ENCODE results near the gene ISLR. TPM values are rescaled to one million over a fixed set of nuclear protein-coding genes. Genes with fewer than 3 reads are reported as not detected.

Gene ISLR
- total and polyA plus RNA-seq, 7 donors: 0.69 to 186 (median 71.4) TPM

- no peak for TF ChIP-seq POLR2A (IDR thresholded peaks at IDR 0.05)
- no peak for TF ChIP-seq POLR2AphosphoS5 (IDR thresholded peaks at IDR 0.05)
- TF ChIP-seq EP300 (IDR thresholded peaks at IDR 0.05): no peak
- no peak for TF ChIP-seq CTCF (IDR thresholded peaks at IDR 0.05)
- Histone ChIP-seq H3K9me3 (no peaks in the 10 kb centered on the region), H3K27ac (no peak overlapping the region), H3K36me3 (no peaks in the 10 kb centered on the region), H3K27me3 (no peaks in the 10 kb centered on the region), H3K4me1 (peaks cover 0 to 8% (median 0%) of the 10 kb centered on the region in 4 donors), H3K4me3 (no peak overlapping the region)
- DNase-seq: no peak
- intact Hi-C loops (cut with DNase I): no loop called here
Measured at GRCh38 chr15:74210729-74211128, 37.2 kb downstream of the ISLR start.

- Histone ChIP-seq H3K4me3 (no peak overlapping the region), H3K9me3 (no peaks in the 10 kb centered on the region), H3K27me3 (peaks cover 0 to under 1% (median 0%) of the 10 kb centered on the region in 3 donors), H3K36me3 (no peaks in the 10 kb centered on the region), H3K27ac (no peak overlapping the region), H3K4me1 (peaks cover 0 to 8% (median 0%) of the 10 kb centered on the region in 4 donors)
- WGBS, 2 donors: 91 to 93% methylated on average over 1 of the region's 1 CpG
- DNase-seq: no peak
- TF ChIP-seq CTCF (IDR thresholded peaks at IDR 0.05) (no peak), POLR2A (IDR thresholded peaks at IDR 0.05) (no peak), EP300 (IDR thresholded peaks at IDR 0.05) (no peak), POLR2AphosphoS5 (IDR thresholded peaks at IDR 0.05) (no peak)
- intact Hi-C loops (cut with DNase I): no loop called here
Measured at GRCh38 chr15:74211656-74212055, 38.1 kb downstream of the ISLR start.

- intact Hi-C loops (cut with DNase I): no loop called here
- WGBS, 2 donors: 88% methylated on average over 9 of the region's 9 CpGs
- Histone ChIP-seq H3K27me3 (peaks cover 0 to 9% (median 0%) of the 10 kb centered on the region in 3 donors), H3K4me3 (no peak overlapping the region), H3K9me3 (no peaks in the 10 kb centered on the region), H3K36me3 (no peaks in the 10 kb centered on the region), H3K27ac (no peak overlapping the region), H3K4me1 (peaks cover 0 to 8% (median 0%) of the 10 kb centered on the region in 4 donors)
- TF ChIP-seq POLR2A (IDR thresholded peaks at IDR 0.05): no peak
- no peak for TF ChIP-seq CTCF (IDR thresholded peaks at IDR 0.05)
- no peak for TF ChIP-seq POLR2AphosphoS5 (IDR thresholded peaks at IDR 0.05)
- no peak for TF ChIP-seq EP300 (IDR thresholded peaks at IDR 0.05)
- DNase-seq: no peak
Measured at GRCh38 chr15:74212494-74212893, 39.0 kb downstream of the ISLR start.

GRCh38 chr15:74213858-74214284 is 40.4 kb downstream of the ISLR start:
- peaks cover 0 to 9% (median 0%) of the 10 kb centered on the region in 3 donors for H3K27me3 ChIP-seq
- H3K4me1 ChIP-seq: peaks cover 0 to 8% (median 0%) of the 10 kb centered on the region in 4 donors
- no peak for DNase-seq
- intact Hi-C loops (cut with DNase I): no loop called here
- 67 to 84% methylated on average over 7 of the region's 7 CpGs for WGBS, 2 donors
- no peak for TF ChIP-seq CTCF (IDR thresholded peaks at IDR 0.05)
- TF ChIP-seq POLR2AphosphoS5 (IDR thresholded peaks at IDR 0.05): no peak
- no peak for TF ChIP-seq POLR2A (IDR thresholded peaks at IDR 0.05)
- no peak for TF ChIP-seq EP300 (IDR thresholded peaks at IDR 0.05)
- no peak overlapping the region for H3K4me3 ChIP-seq
- no peaks in the 10 kb centered on the region for H3K36me3 ChIP-seq
- H3K9me3 ChIP-seq: no peaks in the 10 kb centered on the region
- no peak overlapping the region for H3K27ac ChIP-seq

All from sigmoid colon (tissue), 7 donors.